ENCODE measurements around the gene KRTAP10-2. TPM values are rescaled to one million over a fixed set of nuclear protein-coding genes. Genes with fewer than 3 reads are reported as not detected.
"Not testable (repeated sequence)": the region's sequence is repeated elsewhere in the genome, so short reads cannot be mapped to it uniquely, and the experiment has no call there.

The KRTAP10-2 gene
- total RNA-seq, 2 donors from 2014 or later = not detected

GRCh38 chr21:44569861-44570517, 18.7 kb upstream of the KRTAP10-2 start:
- DNase-seq (no peak), ATAC-seq (no peak)
- intact Hi-C loops (cut with DNase I) = no loop called here

- intact Hi-C loops (cut with DNase I) = no loop called here
- DNase-seq = no peak
- no peak for ATAC-seq
These were observed 17.6 kb upstream of the KRTAP10-2 start for GRCh38 chr21:44568667-44569556.

DNA sequence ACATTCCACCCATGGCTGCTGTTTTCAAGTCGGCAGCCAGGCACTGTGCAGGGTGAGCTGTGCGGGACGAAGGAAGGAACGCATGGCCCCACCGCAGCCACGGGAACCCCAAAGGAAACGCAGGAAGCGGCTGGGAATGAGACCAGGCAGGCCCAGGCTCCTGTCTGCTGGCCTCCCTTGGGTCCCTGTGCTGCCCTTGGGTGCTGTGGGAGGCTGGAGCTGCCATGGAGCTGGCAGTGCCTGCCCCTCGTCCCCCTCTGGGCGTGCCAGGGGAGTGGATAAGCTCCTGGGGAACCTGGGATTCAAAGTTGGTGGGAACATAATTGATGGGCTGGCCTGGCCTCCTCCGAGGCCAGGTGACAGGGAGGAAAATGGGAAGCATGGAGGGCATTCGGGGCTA, 17.0 kb upstream of the KRTAP10-2 start:
- ATAC-seq (no peak), DNase-seq (no peak)
- intact Hi-C loops (cut with DNase I) = no loop called here

DNA sequence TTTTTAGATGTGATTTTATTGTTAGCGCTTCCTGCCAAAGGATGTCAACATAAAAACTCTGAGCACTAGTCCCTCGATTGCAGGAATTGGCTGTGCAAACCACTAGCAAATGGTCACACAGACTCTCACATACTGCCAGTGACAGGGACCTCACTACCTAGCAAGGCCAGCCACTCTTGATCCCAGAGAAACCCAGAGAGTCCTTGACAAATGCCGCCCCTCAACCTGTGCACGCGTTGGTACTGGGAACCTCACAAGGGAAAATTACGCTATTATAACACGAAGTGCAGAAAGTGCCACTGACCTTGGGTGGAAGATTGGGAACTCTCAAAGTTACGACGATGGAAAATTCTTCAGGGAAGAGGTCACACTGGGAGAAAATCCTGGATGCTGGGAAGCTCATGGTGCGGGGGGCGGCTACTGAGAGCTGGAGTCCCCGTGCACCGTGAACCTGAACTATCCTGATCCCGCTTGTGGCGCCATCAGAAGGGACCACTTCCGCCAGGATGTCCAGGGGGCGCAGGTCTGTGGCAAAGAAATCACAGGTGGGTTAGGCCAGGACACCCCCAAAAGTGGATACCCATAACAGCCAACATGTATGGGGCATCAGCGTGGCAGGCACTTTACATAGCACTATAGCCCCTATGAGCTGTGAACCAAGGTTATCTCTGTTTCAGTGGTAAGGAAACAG, 16.3 kb upstream of the KRTAP10-2 start:
- intact Hi-C loops (cut with DNase I) = no loop called here
- no peak for DNase-seq
- no peak for ATAC-seq

GRCh38 chr21:44566403-44566802, 15.1 kb upstream of the KRTAP10-2 start:
- ATAC-seq = no peak

DNA sequence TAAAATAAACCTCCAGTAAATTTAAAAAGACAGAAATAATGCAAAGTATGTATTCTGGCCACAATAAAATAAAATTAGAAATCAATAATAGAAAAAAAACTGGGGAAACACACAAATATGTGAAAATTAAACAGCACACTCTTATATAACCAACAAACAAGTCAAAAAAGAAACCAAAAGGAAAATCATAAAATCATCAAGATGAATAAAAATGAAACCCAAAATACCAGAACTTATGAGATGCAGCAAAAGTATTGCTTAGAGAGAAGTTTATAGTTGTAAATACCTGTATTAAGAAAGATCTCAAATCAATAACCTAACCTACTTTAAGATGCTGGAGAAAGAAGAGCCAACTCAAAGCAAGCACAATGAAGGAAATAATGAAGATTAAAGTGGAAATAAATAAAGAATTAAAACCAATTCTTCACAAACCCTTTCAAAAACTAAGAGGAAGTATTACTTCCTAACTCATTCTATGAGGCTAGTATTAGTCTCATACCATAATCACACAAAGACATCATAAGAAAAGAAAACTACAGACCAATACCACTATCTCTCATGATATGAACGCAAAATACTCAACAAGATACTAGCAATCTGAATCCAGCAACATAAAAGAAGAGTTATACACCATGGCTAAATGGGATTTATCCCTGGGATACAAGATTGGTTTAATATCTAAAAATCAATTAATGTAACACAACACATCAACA, 13.7 kb upstream of the KRTAP10-2 start:
- intact Hi-C loops (cut with DNase I) = no loop called here
- ATAC-seq (no peak), DNase-seq (no peak)

More at GRCh38 chr21:44566403-44566802, 15.1 kb upstream of the KRTAP10-2 start:
- intact Hi-C loops (cut with DNase I) = no loop called here
- DNase-seq = no peak

GRCh38 chr21:44564099-44564498, 12.8 kb upstream of the KRTAP10-2 start:
- DNase-seq = no peak
- ATAC-seq = no peak
- intact Hi-C loops (cut with DNase I) = no loop called here

GRCh38 chr21:44558695-44559094, 7.4 kb upstream of the KRTAP10-2 start, which contains the start of gene KRTAP10-3:
Gene KRTAP10-3 (minus strand): TSS chr21:44558795. CDS start chr21:44558715, 80 bp downstream.
- no peak for ATAC-seq
- intact Hi-C loops (cut with DNase I) = no loop called here
- DNase-seq = no peak

- ATAC-seq; intact Hi-C loops (cut with DNase I); DNase-seq: not testable (repeated sequence)
These were observed 7.0 kb upstream of the KRTAP10-2 start for GRCh38 chr21:44558329-44558675.

- ATAC-seq = no peak
- DNase-seq = no peak
- intact Hi-C loops (cut with DNase I) = no loop called here
These were observed 6.4 kb upstream of the KRTAP10-2 start for GRCh38 chr21:44557491-44558328.

- DNase-seq (no peak), ATAC-seq (no peak)
- intact Hi-C loops (cut with DNase I) = no loop called here
These were observed 5.6 kb upstream of the KRTAP10-2 start for GRCh38 chr21:44556879-44557278.

- intact Hi-C loops (cut with DNase I) = no loop called here
- no peak for DNase-seq
These were observed 4.0 kb upstream of the KRTAP10-2 start for GRCh38 chr21:44555200-44555875.

DNA sequence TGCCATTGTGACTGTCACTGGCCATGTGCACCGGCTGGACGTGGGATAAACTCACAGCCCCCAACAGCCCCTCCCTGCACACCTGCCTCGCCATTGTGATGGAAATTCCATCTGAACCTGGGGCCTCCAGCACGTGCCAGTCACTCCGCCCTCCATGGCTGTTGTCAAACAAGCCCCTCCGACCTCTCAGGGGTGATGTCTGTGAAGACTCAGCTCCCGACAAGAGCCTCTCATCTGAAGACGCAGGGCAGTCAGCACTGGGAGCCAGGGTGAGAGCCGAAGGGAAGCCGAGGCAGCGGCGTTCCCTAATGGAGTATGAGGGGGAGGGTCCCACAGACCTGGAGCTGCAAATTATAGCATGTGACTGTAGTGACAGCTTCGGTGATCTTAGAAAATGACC, 1.4 kb upstream of the KRTAP10-2 start:
- no peak for ATAC-seq
- no peak for DNase-seq
- intact Hi-C loops (cut with DNase I) = no loop called here

More at GRCh38 chr21:44555200-44555875, 4.0 kb upstream of the KRTAP10-2 start:
- no peak for ATAC-seq

- DNase-seq (no peak), ATAC-seq (no peak)
- intact Hi-C loops (cut with DNase I) = no loop called here
These were observed 831 bp upstream of the KRTAP10-2 start for GRCh38 chr21:44552136-44552535.

DNA sequence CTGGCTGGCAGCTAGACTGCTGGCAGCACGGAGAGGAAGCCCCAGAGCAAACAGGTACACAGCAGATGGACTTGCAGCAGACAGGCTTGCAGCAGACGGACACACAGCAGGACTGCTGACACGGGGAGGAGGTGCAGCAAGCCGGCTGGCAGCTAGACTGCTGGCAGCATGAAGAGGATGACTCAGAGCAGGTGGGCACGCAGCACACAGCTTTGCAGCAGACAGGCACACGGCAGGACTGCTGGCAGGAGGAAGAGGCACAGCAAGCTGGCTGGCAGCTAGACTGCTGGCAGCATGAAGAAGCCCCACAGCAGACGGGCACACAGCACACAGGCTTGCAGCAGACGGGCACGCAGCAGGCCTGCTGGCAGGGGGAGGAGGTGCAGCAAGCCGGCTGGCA, 498 bp downstream of the KRTAP10-2 start:
- DNase-seq = no peak
- intact Hi-C loops (cut with DNase I) = no loop called here
- no peak for ATAC-seq

DNA sequence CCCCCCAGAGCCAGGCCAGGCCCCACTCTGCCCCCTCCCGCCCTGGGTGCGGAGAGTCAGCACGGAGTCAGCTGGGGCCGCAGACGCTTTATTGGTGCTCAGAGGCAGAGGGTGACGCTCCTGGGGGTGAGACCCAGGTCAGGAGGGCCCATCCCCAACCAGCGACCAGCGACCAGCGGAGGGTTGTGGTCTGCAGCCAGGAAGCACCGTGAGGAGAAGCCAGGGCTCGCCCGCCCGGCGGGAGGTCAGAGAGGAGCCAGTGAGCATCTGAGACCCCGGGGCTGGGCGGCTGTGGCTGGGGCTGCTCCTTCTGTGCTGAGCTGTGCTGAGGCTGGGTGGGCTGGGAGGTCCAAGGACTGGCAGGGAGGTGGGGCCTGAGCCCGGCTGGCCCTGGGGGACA, 1.0 kb downstream of the KRTAP10-2 start:
- intact Hi-C loops (cut with DNase I); DNase-seq: not testable (repeated sequence)
- ATAC-seq = peak in 1 of 2 donors; percentile 14

DNA sequence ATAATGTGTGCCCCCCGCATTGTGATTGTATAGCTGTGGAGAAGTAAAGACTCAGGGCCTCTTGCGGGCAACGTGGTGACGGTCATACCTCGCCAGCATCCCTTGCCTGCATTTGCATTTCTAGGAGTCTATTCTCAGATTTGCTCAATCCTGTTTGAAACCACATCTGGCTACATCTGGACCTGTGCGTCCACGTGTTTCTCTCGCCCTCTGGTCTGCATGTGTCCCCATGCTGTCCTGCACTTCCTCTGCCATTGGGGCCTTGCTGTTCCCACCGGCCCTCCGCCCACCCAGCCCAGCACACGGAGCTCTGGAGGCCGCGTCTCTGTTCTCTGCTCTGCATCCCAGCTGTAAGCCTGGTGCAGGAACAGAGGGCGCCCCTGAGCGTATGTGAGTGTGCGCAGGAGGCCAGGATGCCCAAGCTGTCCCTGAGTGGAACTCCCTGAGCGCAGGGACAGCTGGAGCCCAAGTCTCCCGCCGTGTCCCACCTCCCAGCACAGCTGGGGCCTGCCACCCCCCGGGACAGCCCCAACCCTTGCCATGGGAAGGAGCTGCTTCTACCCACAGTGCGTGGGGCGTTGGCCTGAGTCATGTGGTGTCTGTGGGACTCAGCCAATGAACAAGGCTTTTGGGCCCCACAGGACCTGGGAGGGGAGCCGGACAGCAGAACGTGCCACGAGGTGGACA, 1.6 kb downstream of the KRTAP10-2 start:
- ATAC-seq (peak in 1 of 2 donors; percentile 25), DNase-seq (no peak)
- intact Hi-C loops (cut with DNase I) = no loop called here
